Right kidney (tissue), 9 donors: Measurements from ENCODE around the gene PAK4.
"Not testable (repeated sequence)": the region's sequence is repeated elsewhere in the genome, so short reads cannot be mapped to it uniquely, and the experiment has no call there.

Experiments used
- DNase-seq: peaks from one replicate; pipeline ENCODE4 v3.0.0-alpha.2; 2016
- long read RNA-seq, 8 donors: transcript quantifications; one replicate each; lab custom pipeline, GENCODE V29; 2026

The PAK4 gene
- long read RNA-seq, donor 1, partial matches to known transcripts, result 20 of 34 reads
- long read RNA-seq, donor 1, other reads (novel, unspliced or antisense), result 11 of 34 reads
- long read RNA-seq, donor 2, partial matches to known transcripts, result 25 of 30 reads
- long read RNA-seq, donor 2, other reads (novel, unspliced or antisense), result 5 of 30 reads
- long read RNA-seq, donor 3, partial matches to known transcripts, result 0 of 1 reads
- long read RNA-seq, donor 3, other reads (novel, unspliced or antisense), result 0 of 1 reads
- long read RNA-seq, donor 4, partial matches to known transcripts, result 0 of 4 reads
- long read RNA-seq, donor 4, other reads (novel, unspliced or antisense), result 0 of 4 reads
- long read RNA-seq, donor 5, partial matches to known transcripts, result 0 of 3 reads
- long read RNA-seq, donor 5, other reads (novel, unspliced or antisense), result 0 of 3 reads
- long read RNA-seq, donor 6, transcript PAK4-202 (9 exons, 2,739 nt), result major isoform, 6 of 18 reads
- long read RNA-seq, donor 6, partial matches to known transcripts, result 0 of 18 reads
- long read RNA-seq, donor 6, other reads (novel, unspliced or antisense), result 10 of 18 reads
- long read RNA-seq, donor 7, result 0 reads
- long read RNA-seq, donor 8, partial matches to known transcripts, result 14 of 14 reads
- long read RNA-seq, donor 8, other reads (novel, unspliced or antisense), result 0 of 14 reads

DNA sequence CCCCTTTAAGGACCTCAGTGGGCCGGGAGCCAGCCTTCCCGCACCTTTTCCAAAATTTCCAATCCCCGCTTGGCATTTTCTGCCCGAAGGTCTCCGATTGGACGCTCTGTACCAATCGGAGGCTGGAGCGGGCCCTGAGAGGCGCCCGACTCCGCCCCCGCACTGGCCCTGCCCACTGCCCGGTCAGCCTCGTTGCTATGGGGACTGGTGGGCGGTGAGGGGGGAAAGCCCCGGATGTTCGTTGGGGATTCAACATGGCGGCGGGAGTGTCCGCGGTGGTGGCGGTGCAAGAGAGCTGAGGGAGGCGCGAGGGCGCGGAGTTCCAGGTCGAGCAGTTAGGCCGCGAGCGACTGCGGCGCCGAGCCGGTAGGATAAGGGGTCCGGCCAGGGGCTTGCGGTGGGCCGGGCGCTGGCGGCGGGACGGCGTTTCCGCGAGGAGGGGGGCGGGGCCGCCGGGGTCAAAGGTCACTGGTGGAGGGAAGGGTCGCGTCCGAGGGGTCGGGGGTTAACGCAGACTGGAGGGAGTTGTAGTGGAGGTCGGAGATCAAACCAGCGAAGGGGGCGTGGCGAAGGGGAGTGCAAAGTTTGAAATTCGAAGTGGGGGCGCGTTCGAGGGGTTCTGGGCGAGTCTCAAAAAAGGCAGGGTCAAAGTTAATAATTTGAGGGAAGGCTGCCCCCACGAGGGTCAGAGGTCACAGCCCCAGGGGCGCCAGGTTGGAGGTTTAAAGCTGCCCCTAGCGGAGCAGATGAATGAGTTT, at the start of gene PAK4:
Gene PAK4 (plus strand): TSS at position 233 of the 758 bp plus-strand sequence. CDS start 43,768 bp downstream, outside the sequence.
- DNase-seq, result peak; percentile 88

DNA sequence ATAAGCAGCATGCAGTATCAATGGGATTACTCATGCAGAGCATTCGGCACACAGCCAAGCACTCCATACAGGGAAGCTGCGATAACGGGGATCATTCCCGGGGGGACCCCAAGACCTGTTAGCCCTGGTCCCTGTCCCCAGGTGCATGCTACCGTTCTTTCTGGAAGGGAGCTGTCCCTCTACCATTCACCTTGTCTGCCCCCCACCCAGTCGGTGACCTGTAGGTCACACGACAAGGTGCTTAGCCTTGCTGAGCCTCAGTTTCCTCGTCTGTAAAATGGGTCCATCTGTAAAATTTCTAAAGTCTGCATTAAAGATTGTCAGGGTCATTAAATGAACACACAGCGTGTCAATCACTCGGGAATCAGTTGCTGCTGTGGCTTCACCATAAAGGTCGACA, 48.3 kb upstream of the PAK4 start:
- no peak for DNase-seq

DNA sequence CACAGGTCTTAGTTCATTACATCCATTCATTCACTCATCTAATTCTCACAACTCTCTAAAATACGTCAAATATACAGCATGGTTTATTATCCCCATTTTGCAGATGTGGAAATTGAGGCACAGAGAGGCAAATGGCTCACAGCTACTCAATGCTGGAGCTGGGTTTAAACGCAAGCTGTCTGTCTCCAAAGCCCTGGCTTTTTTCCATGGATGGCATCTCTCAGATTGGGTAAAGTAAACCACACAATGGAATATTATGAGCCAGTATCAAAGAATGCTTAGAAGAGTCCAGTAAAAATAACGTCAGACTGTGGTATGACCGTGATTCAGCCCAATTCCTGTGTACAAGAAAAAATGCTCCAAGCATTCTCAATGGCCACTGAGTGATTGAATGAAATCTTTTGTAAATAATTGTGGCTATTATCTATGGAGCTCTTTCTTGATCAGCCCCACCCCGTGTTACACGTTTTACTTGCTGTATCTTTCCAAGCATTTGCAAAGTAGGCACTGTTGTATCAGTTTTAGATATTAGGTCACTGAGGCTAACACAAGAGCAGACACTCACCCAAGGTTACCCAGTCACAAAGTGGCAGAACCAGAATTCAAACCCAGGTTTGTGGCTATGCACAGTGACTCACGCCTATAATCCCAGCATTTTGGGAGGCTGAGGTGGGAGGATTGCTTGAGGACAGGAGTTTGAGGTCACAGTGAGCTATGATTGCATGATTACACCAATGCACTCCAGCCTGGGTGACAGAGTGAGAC, 47.0 kb upstream of the PAK4 start:
- no peak for DNase-seq

DNA sequence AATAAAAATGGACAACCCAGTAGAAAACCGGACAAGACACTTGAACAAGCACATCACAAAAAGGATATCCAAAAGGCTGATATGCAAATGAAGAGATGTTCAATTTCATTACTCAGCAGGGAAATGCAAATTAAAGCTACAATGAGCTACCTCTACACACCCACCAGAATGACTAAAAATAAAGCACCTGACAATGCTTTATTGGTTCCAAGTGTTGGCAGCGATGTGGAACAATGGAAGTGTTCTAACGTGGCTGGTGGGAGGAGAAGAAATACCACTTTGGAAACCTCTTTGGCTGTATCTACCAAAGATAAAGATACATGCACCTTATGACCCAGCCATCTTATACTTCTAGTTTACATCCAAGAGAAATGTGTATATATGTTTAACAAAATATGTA, 45.2 kb upstream of the PAK4 start:
- no peak for DNase-seq

DNA sequence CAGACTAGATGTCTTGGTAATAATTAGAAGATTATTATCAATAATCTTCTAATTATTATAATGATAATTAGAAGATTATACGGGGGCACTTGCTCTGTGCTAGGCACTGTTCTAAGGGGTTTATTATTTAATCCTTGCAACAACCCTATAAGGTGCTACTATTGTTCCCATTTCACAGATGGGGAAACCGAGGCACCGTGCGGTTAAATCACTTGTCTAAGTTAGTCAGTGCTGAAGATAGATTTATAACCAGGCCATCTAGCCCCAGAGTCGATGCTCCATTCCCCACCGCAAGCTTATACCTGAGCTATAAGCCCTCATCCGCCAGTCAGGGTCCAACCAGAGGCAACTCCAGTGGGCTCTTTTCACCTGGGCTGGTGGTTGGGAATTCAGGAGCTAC, 43.4 kb upstream of the PAK4 start:
- no peak for DNase-seq

DNA sequence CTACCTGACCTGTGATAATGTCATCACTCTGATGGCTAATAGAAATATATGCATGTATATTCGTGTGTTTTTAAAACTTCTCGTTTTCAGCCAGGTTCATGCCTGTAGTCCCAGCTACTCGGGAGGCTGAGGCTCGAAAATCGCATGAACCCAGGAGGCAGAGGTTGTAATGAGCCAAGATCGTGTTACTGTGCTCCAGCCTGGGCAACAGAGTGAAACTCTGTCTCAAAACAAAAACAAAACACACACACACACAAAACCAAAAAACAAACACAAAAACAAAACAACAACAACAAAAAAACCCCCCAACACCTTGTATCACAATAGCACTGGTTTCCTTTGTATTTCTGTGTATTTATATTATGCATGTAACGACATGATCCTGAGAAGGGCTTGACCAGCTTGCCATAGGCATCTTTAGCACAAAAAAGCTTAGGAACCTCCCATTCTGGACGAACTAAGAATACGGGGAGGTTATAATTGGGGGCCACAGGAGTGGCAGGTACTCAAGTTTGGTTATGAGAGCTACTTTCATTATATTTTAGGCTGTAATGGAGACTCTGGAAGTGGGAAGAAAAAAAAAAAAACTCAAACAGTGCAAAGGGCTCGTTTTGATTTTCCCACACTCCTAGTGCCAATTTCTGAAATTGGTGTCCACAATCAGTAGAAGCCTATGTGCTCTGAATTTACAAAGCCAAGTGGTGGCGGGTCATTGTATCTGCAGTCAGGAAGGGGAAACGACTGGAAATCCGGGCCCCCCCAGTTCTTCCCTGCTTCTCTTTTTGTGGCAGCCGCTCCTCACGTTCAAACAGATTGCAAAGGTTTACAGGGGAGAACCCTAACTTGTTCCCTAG, 42.6 kb upstream of the PAK4 start:
- DNase-seq, result no peak

DNA sequence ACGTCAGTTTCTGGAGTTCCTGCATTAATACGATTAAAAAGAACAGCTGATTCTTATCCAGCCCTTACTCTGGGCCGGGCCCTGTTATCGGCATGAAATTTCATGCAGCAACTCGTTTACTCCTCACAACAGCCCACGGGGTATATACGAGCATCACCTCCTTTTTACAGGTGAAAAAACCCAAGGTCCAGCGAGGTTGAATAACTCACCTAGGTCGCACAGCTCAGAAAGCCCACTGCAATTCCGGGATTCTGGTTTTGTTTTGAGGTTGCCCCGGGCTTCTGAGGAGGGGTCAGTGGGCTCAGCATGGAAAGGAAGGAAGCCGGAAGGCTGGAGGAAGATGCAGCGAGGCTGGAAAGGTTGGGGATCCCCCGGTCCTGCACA, 42.0 kb upstream of the PAK4 start:
- DNase-seq, result no peak

DNA sequence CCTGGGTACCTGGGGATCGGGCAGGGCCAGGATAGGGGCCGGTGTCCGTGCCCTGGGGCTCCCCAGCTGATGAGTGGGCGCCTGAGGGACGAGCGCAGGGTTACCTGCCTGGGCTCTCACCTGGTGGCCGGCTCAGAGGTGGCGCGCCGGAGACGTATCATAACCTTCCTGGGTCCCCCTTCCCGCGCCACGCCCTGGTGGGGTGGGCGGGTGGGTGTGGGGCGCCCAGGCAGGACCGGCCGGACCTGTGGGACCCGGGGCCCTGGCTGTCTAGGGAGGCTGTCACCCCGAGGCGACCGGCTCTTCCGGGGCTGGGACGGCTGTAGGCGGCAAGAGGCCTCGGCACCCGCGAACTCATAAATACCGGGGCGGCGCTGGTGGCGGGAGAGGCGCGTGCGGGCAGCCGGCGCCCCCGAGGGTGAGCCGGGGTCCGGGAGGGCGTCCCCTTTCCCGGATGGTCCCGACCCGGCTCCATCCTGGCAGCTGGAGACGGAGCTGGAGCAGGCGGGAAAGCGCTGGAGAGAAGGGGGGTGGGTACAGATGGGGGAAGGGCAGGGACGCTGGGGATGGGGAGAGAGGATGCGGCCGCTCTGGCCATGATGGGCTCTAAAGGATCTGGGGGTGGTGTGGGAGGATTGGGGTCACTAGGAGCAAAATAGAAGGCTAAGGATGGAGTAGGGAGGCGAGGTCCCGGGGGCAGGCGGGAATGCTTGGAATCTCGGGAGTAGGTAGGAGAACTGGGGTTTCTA, 41.4 kb upstream of the PAK4 start, which contains the start of gene ACP7:
Gene ACP7 (plus strand): TSS at position 386 of the 749 bp plus-strand sequence. CDS start 902 bp downstream, outside the sequence.
- peak; percentile 45 for DNase-seq

DNA sequence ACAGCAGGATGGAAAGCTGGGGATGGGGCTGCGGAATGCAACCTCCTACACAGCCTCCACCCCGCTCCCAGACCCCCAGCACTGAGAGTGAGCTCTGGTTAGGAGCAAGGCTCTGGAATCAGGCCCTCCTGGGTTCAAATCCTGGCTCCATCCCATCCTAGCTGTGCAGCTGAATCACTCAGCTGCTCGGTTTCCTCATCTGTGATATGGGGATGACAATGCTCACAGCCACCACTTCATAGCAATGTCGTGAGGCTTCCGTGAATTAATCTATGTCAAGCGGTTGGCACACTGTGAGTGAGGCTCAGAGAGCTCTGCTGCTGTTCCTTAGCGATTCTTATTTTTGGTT, 40.9 kb upstream of the PAK4 start:
- DNase-seq, result no peak

DNA sequence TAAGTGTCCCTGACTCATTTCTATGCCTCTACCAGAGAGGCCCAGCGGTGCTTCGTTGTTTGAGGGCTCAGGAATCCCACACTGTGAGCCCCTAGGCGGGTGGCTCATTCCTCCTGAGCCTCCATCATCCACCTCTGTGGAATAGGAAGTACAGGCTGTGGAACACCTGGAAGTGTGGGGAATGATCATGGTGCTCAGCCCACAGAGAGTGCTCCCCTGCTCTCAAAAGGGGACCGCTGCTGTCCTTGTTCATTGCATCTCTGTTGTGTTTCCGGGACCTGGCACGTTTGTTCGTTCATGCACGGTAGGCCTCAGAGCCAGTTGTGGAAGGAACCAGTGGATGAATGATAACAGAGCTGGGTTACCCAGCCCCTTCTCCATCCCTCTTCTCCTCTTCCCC, 40.2 kb upstream of the PAK4 start:
- DNase-seq, result no peak

DNA sequence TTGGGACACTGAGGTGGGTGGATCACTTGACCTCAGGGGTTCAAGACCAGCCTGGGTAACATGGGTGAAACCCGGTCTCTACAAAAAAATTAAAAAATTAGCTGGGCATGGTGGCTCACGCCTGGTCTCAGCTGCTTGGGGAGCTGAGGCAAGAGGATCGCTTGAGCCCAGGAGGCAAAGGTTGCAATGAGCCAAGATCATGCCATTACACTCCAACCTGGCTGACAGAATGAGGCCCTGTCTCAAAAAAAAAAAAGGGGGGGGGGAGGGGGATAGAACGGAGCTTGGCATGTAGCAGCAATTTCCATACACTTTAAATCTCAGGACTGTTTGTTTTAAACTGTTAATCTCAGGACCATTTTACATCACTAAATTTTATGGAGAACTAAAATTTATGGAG, 39.2 kb upstream of the PAK4 start:
- no peak for DNase-seq

DNA sequence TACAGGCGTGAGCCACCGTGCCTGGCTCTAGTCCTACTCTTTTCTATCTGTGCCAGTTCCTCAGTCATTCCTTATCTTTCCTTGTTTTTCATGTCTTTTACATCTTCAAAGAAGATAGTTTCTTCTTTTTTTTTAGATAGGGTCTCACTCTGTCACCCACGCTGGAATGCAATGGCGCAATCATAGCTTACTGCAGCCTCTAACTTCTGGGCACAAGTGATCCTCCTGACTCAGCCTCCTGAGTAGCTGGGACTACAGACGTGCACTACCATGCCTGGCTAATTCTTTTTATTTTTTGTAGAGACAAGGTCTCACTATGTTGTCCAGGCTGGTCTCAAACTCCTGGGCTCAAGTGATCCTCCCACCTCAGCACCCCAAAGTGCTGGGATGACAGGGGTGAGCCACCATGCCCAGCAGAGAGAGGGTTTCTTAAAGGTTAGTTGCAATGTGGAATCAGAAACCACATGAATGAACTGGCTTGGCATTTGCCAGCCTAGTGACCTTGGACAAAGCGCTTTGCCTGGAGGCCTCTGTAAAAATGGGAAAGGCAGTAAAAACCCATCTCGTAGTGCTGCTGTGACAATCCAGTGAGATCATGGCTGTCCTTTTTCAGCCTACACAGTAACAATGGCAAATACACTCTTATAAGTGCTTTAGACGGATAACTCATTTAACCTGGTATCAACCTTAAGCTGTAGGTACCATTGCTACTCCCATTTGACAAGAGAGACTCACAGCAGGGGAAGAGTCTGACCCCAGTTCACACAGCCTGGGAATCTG, 37.5 kb upstream of the PAK4 start:
- DNase-seq, result no peak

DNA sequence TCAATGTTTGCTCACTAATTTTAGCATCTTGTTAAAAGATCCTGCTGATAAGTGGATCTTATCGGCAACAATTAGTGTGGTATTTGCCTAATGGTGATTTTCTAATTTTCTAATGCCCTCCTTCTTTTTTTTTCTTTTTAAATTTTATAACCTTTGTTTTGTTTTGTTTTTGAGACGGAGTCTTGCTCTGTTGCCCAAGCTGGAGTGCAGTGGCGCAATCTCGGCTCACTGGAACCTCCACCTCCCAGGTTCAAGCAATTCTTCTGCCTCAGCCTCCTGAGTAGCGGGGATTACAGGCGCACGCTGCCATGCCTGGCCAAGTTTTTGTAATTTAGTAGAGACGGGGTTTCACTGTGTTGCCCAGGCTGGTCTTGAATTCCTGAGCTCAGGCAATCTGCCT, 35.6 kb upstream of the PAK4 start:
- DNase-seq, result not testable (repeated sequence)

DNA sequence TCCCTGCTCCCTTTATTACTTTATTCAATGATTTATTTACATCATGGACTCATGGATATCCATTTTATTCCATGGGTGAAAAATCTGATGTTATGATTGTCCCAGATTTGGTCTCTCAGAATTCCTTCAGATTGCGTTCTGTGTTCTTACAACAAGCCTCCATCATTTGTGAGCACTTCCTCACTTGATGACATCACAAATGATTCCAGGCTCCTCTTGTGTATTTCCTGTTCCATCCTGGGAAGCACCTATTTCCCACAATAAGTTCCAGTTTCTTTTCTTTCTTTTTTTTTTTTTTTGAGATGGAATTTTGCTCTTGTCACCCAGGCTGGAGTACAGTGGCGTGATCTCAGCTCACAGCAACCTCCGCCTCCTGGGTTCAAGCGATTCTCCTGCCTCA, 34.7 kb upstream of the PAK4 start:
- no peak for DNase-seq

DNA sequence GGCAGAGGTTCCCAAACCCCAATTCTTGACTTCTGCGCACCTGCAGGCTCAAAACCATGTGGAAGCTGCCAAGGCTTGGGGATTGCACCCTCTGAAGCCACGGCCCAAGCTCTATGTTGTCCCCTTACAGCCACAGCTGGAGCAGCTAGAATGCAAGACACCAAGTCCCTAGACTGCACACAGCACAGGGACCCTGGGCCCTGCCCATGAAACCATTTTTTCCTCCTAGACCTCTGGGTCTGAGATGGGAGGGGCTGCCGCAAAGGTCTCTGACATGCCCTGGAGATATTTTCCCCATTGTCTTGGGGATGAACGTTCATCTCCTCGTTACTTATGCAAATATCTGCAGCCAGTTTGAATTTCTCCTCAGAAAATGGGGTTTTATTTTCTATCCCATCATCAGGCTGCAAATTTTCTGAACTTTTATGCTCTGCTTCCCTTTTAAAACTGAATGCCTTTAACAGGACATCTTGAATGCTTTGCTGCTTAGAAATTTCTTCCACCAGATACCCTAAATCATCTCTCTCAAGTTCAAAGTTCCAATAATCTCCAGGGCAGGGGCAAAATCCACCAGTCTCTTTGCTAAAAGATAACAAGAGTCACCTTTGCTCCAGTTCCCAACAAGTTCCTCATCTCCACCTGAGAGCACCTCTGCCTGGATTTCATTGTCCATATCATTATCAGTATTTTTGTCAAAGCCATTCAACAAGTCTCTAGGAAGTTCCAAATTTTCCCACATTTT, 29.6 kb upstream of the PAK4 start:
- not testable (repeated sequence) for DNase-seq

DNA sequence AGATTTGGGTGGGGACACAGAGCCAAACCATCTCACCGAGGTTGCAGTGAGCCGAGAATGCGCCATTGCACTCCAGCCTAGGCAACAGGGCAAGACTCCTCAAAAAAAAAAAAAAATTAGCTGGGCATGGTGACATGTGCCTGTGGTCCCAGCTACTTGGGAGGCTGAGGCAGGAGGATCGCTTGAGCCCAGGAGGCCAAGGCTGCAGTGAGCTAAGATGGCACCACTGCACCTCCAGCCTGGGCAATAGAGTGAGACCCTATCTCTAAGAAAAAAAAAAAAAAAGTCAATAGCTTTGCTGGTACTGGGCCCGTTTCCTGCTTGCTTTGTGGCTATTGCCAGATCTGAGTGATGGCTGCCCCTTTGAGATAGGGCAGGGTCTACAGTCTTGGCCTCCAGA, 28.3 kb upstream of the PAK4 start:
- no peak for DNase-seq

DNA sequence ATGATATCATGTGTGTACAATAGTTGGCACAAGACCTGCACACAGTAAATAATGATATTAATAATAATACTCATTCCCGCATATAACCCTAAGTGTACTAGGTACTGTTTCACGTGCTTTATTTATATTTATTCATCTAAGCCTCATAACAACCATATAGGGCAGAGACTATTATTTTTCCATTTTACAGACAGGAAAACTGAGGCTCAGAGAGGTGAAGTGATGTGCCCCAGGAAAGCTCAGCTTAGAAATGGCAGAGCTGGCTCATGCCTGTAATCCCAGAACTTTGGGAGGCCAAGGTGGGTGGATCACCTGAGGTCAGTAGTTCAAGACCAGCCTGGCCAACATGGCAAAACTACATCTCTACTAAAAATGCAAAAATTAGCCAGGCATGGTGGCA, 27.9 kb upstream of the PAK4 start:
- no peak for DNase-seq

DNA sequence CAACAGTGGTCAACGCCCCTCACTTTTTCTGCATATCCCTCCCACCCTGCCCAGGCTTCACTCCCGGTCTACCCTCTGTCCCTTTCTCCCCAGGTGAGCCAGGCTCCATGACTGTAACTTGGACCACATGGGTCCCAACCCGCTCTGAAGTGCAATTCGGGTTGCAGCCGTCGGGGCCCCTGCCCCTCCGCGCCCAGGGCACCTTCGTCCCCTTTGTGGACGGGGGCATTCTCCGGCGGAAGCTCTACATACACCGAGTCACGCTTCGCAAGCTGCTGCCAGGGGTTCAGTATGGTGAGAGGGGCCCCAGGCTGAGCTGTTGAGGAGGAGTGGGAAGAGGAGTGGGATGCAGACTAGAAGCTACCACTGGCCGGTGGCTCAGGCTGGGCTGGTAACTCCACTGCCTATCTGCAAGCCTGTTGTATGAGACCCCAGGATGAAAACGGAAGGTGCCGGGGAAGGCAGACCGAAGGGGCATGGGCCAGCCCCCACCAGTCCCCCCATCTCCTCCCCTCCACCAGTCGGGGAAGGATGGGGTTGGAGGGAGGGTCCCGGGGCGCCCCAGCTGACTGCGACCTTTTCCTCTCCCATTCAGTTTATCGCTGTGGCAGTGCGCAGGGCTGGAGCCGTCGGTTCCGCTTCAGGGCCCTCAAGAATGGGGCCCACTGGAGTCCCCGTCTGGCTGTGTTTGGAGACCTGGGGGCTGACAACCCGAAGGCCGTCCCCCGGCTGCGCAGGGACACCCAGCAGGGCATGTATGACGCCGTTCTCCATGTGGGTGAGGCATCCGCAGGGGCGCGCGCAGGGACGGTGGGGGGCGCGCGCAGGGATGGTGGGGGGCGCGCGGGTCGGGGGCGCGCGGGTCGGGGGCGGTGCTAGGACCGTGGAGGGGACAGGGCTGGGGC, 27.0 kb upstream of the PAK4 start:
- peak; percentile 45 for DNase-seq
